ENCODE results near the gene APOD.
"Not testable (repeated sequence)": the region's sequence is repeated elsewhere in the genome, so short reads cannot be mapped to it uniquely, and the experiment has no call there.

The APOD gene

GRCh38 chr3:195617784-195618659 lies 34.3 kb upstream of the APOD start:
- not testable (repeated sequence) for DNase-seq (ENCODE audit: low spot score)

GRCh38 chr3:195617134-195617533 lies 33.4 kb upstream of the APOD start:
- not testable (repeated sequence) for DNase-seq (ENCODE audit: low spot score)

GRCh38 chr3:195616681-195617080 lies 32.9 kb upstream of the APOD start:
- no peak for DNase-seq (ENCODE audit: low spot score)

- DNase-seq (ENCODE audit: low spot score), result not testable (repeated sequence)
Observed at GRCh38 chr3:195615952-195616537, 32.3 kb upstream of the APOD start.

- not testable (repeated sequence) for DNase-seq (ENCODE audit: low spot score)
Observed at GRCh38 chr3:195614672-195615504, 31.1 kb upstream of the APOD start.

- DNase-seq (ENCODE audit: low spot score), result no peak
Observed at GRCh38 chr3:195613468-195614069, 29.8 kb upstream of the APOD start.

- no peak for DNase-seq (ENCODE audit: low spot score)
Observed at GRCh38 chr3:195612075-195612800, 28.5 kb upstream of the APOD start.

- DNase-seq (ENCODE audit: low spot score), result no peak
Observed at GRCh38 chr3:195609229-195609628, 25.5 kb upstream of the APOD start.

- not testable (repeated sequence) for DNase-seq (ENCODE audit: low spot score)
Observed at GRCh38 chr3:195601785-195602184, 18.0 kb upstream of the APOD start.

GRCh38 chr3:195601382-195601781 lies 17.6 kb upstream of the APOD start:
- no peak for DNase-seq (ENCODE audit: low spot score)

GRCh38 chr3:195599926-195600325 lies 16.2 kb upstream of the APOD start:
- DNase-seq (ENCODE audit: low spot score), result not testable (repeated sequence)

- not testable (repeated sequence) for DNase-seq (ENCODE audit: low spot score)
Observed at GRCh38 chr3:195599516-195599915, 15.8 kb upstream of the APOD start.

GRCh38 chr3:195597848-195598247 lies 14.1 kb upstream of the APOD start:
- no peak for DNase-seq (ENCODE audit: low spot score)

- no peak for DNase-seq (ENCODE audit: low spot score)
Observed at GRCh38 chr3:195597229-195597628, 13.5 kb upstream of the APOD start.

- DNase-seq (ENCODE audit: low spot score), result no peak
Observed at GRCh38 chr3:195596765-195597171, 13.0 kb upstream of the APOD start.

GRCh38 chr3:195595785-195596531 lies 12.2 kb upstream of the APOD start:
- no peak for DNase-seq (ENCODE audit: low spot score)

GRCh38 chr3:195591852-195592251 lies 8.1 kb upstream of the APOD start:
- no peak for DNase-seq (ENCODE audit: low spot score)

- DNase-seq (ENCODE audit: low spot score), result no peak
Observed at GRCh38 chr3:195591220-195591619, 7.5 kb upstream of the APOD start.

- DNase-seq (ENCODE audit: low spot score), result not testable (repeated sequence)
Observed at GRCh38 chr3:195590381-195590780, 6.6 kb upstream of the APOD start.

- DNase-seq (ENCODE audit: low spot score), result not testable (repeated sequence)
Observed at GRCh38 chr3:195589796-195590195, 6.1 kb upstream of the APOD start.

GRCh38 chr3:195587824-195588223 lies 4.1 kb upstream of the APOD start:
- DNase-seq (ENCODE audit: low spot score), result no peak
